HEK293 (cell line): Measurements from ENCODE around the gene HFM1.

Experiments
- CTCF ChIA-PET: fragments of 350-600 bp; formaldehyde crosslinking; extraction: SDS; loops from one replicate; lab custom pipeline; 2021; ENCODE audit warnings: antibody characterized with exemption; lab: Yijun Ruan, JAX
- POLR2A ChIA-PET: fragments of 300-600 bp; formaldehyde crosslinking; extraction: SDS; loops from one replicate; lab custom pipeline; 2020; ENCODE audit warnings: antibody characterized with exemption, inconsistent platforms; lab: Yijun Ruan, JAX
- H3K27ac ChIP-seq: fragments of 200-500 bp; sonication (Bioruptor generic); 2 replicates; pipeline ENCODE4 v1.5.1; 2014; ENCODE audit warnings: low read depth, low read length, control low read depth, inconsistent platforms; ENCODE audit errors: extremely low read depth
- H3K36me3 ChIP-seq, 2 experiments: fragments of 200-500 bp in 1 of 2; sonication (Bioruptor generic) in 1 of 2; 1 replicate in 1 of 2; 2 replicates in 1 of 2; pipeline ENCODE4 v1.5.1; 2014 to 2017; ENCODE audit warnings: inconsistent platforms in 2 of 2, low read length in 2 of 2; ENCODE audit not compliant: control insufficient read depth in 2 of 2, insufficient read depth in 1 of 2
- H3K4me1 ChIP-seq: fragments of 200-500 bp; sonication (Bioruptor generic); 2 replicates; pipeline ENCODE4 v1.5.1; 2014; ENCODE audit warnings: mild to moderate bottlenecking, low read length, inconsistent platforms; ENCODE audit not compliant: control insufficient read depth, insufficient read depth
- H3K4me3 ChIP-seq: 2 replicates; pipeline ENCODE4 v1.5.1; 2011; ENCODE audit warnings: low read depth, mild to moderate bottlenecking, control low read depth, low read length, moderate library complexity
- H3K9me3 ChIP-seq: fragments of 200-500 bp; sonication (Bioruptor generic); 2 replicates; pipeline ENCODE4 v1.5.1; 2014; ENCODE audit warnings: low read depth, low read length, inconsistent platforms; ENCODE audit not compliant: control insufficient read depth, insufficient read depth
- GLI2 ChIP-seq: fragments of 450-650 bp; formaldehyde crosslinking; IDR thresholded peaks from 2 replicates; pipeline ENCODE4; 2017; ENCODE audit warnings: missing biosample characterization, missing genetic modification characterization, low read depth, borderline replicate concordance
- HOXA7 ChIP-seq: sonication (generic); formaldehyde crosslinking; IDR thresholded peaks from 2 replicates; pipeline ENCODE4 v1.8.1; 2022; ENCODE audit warnings: missing genetic modification reagents, borderline replicate concordance
- HOXC10 ChIP-seq: sonication (generic); formaldehyde crosslinking; IDR thresholded peaks from 2 replicates; pipeline ENCODE4 v1.8.1; 2023; ENCODE audit warnings: mild to moderate bottlenecking, missing genetic modification reagents
- IKZF3 ChIP-seq: fragments of 450-650 bp; IDR thresholded peaks from 2 replicates; pipeline ENCODE4 v1.5.0; 2018; ENCODE audit warnings: missing biosample characterization, mild to moderate bottlenecking, missing genetic modification characterization, moderate library complexity
- MZF1 ChIP-seq: fragments of 450-650 bp; formaldehyde crosslinking; IDR thresholded peaks from 2 replicates; pipeline ENCODE4 v1.5.1; 2017; ENCODE audit warnings: missing biosample characterization, missing genetic modification characterization, borderline replicate concordance
- OVOL3 ChIP-seq: fragments of 450-650 bp; formaldehyde crosslinking; IDR thresholded peaks from 2 replicates; pipeline ENCODE4 v1.5.1; 2016; ENCODE audit warnings: missing biosample characterization, missing genetic modification characterization
- PRDM10 ChIP-seq: fragments of 450-650 bp; formaldehyde crosslinking; IDR thresholded peaks from 2 replicates; pipeline ENCODE4 v1.5.1; 2016; ENCODE audit warnings: missing biosample characterization, missing genetic modification characterization
- SCRT2 ChIP-seq: fragments of 450-650 bp; formaldehyde crosslinking; IDR thresholded peaks from 2 replicates; pipeline ENCODE4 v1.5.1; 2016; ENCODE audit warnings: missing biosample characterization, missing genetic modification characterization
- SP2 ChIP-seq: fragments of 450-650 bp; formaldehyde crosslinking; IDR thresholded peaks from 2 replicates; pipeline ENCODE4 v1.5.1; 2016; ENCODE audit warnings: missing biosample characterization, missing genetic modification characterization
- ZBTB48 ChIP-seq: fragments of 450-650 bp; formaldehyde crosslinking; IDR thresholded peaks from 2 replicates; pipeline ENCODE4 v1.5.1; 2016; ENCODE audit warnings: missing biosample characterization, missing genetic modification characterization
- ZFP3 ChIP-seq: fragments of 450-650 bp; formaldehyde crosslinking; IDR thresholded peaks from 2 replicates; pipeline ENCODE4 v1.5.1; 2016; ENCODE audit warnings: low read depth, missing biosample characterization, missing genetic modification characterization
- ZNF19 ChIP-seq: fragments of 450-650 bp; formaldehyde crosslinking; IDR thresholded peaks from 2 replicates; pipeline ENCODE4; 2016; ENCODE audit warnings: missing biosample characterization, missing genetic modification characterization, low read depth
- ZNF24 ChIP-seq: fragments of 450-650 bp; formaldehyde crosslinking; IDR thresholded peaks from 2 replicates; pipeline ENCODE4 v1.5.1; 2016; ENCODE audit warnings: missing biosample characterization, missing genetic modification characterization
- ZNF248 ChIP-seq: fragments of 450-650 bp; formaldehyde crosslinking; IDR thresholded peaks from 2 replicates; pipeline ENCODE4 v1.5.1; 2017; ENCODE audit warnings: missing biosample characterization, missing genetic modification characterization
- ZNF324 ChIP-seq: fragments of 450-650 bp; formaldehyde crosslinking; IDR thresholded peaks from 2 replicates; pipeline ENCODE4 v1.5.1; 2016; ENCODE audit warnings: missing biosample characterization, missing genetic modification characterization
- ZNF354C ChIP-seq: fragments of 450-650 bp; formaldehyde crosslinking; IDR thresholded peaks from 2 replicates; pipeline ENCODE4 v1.5.1; 2016; ENCODE audit warnings: missing biosample characterization, missing genetic modification characterization, low read depth, borderline replicate concordance
- ZNF514 ChIP-seq: fragments of 450-650 bp; formaldehyde crosslinking; IDR thresholded peaks from 2 replicates; pipeline ENCODE4 v1.5.1; 2016; ENCODE audit warnings: missing biosample characterization, missing genetic modification characterization
- ZNF521 ChIP-seq: fragments of 450-650 bp; formaldehyde crosslinking; IDR thresholded peaks from 2 replicates; pipeline ENCODE4 v1.5.1; 2017; ENCODE audit warnings: missing biosample characterization, mild to moderate bottlenecking, missing genetic modification characterization
- ZNF549 ChIP-seq: fragments of 450-650 bp; IDR thresholded peaks from 2 replicates; pipeline ENCODE4 v1.5.1; 2018; ENCODE audit warnings: missing biosample characterization, missing genetic modification characterization, mild to moderate bottlenecking, inconsistent platforms, moderate library complexity
- ZNF596 ChIP-seq: fragments of 450-650 bp; IDR thresholded peaks from 2 replicates; pipeline ENCODE4 v1.5.0; 2018; ENCODE audit warnings: missing biosample characterization, mild to moderate bottlenecking, missing genetic modification characterization, moderate library complexity
- ZNF621 ChIP-seq: fragments of 450-650 bp; formaldehyde crosslinking; IDR thresholded peaks from 2 replicates; pipeline ENCODE4 v1.5.1; 2017; ENCODE audit warnings: missing biosample characterization, missing genetic modification characterization
- ZNF624 ChIP-seq: fragments of 450-650 bp; formaldehyde crosslinking; IDR thresholded peaks from 2 replicates; pipeline ENCODE4 v1.5.1; 2017; ENCODE audit warnings: missing biosample characterization, missing genetic modification characterization
- ZNF776 ChIP-seq: fragments of 450-650 bp; formaldehyde crosslinking; IDR thresholded peaks from 2 replicates; pipeline ENCODE4 v1.5.0; 2017; ENCODE audit warnings: missing biosample characterization, missing genetic modification characterization, borderline replicate concordance
- TF ChIP-seq, protein P1 (sequence below): fragments of 450-650 bp; formaldehyde crosslinking; IDR thresholded peaks from 2 replicates; pipeline ENCODE4 v1.5.1; 2016; ENCODE audit warnings: missing biosample characterization, missing genetic modification characterization

Gene HFM1

GRCh38 chr1:91226741-91227140, 177.9 kb downstream of the HFM1 start:
- no peaks in the 10 kb centered on the region for H3K4me1 ChIP-seq
- ChIA-PET POLR2A (interaction anchor here (0.5 kb wide), 1 partner anchor 980 kb away, joined by 3 read pairs; no protein-coding TSS in a partner anchor), CTCF (interaction anchor here (2.1 kb wide), 1 partner anchor 61 kb away, joined by 5 read pairs; no protein-coding TSS in a partner anchor)
- no peaks in the 10 kb centered on the region for H3K9me3 ChIP-seq
- H3K27ac ChIP-seq: no peak overlapping the region
- H3K4me3 ChIP-seq: no peak overlapping the region
- no peaks in the 10 kb centered on the region for H3K36me3 ChIP-seq
- TF ChIP-seq PRDM10 (tag by site-specific recombination): 0 out of 2 replicates have a peak, but pooled peaks have one; percentile 33
- no peak for TF ChIP-seq HOXC10 (CRISPR knock-in tag)
- TF ChIP-seq ZNF621 (tag by site-specific recombination): no peak
- no peak for TF ChIP-seq OVOL3 (tag by site-specific recombination)
- no peak for TF ChIP-seq ZNF549 (tag by site-specific recombination)
- no peak for TF ChIP-seq ZBTB48 (tag by site-specific recombination)
- TF ChIP-seq ZNF248: no peak
- TF ChIP-seq SP2 (tag by site-specific recombination): no peak

DNA sequence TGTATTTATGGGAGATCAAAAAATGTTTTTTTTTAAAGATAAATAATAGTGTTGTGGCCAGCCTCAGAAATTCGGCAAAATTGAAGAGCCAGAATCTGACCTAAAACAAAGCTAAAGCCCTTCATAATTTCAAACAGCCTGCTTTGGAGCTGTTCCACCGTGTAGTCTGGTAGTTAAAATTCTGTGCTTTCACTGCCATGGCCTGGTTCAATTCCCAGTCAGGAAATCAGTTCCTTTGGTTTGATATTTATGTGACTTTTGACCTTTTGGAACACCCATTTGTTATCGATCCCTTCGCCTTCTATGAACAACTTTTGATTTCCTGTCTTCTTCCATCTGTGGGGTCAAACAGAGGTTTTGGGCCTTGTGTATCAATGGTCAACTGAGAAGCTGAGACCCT, 179.8 kb downstream of the HFM1 start:
- TF ChIP-seq ZNF514 (tag by site-specific recombination) (no peak), ZNF354C (no peak), HOXA7 (CRISPR knock-in tag) (no peak), ZFP3 (tag by site-specific recombination) (no peak), GLI2 (tag by site-specific recombination) (no peak), ZNF521 (no peak), ZNF624 (tag by site-specific recombination) (no peak), ZNF776 (tag by site-specific recombination) (no peak), ZNF324 (tag by site-specific recombination) (no peak), ZNF24 (tag by site-specific recombination) (no peak), ZNF596 (tag by site-specific recombination) (no peak), ZNF549 (tag by site-specific recombination) (no peak), IKZF3 (tag by site-specific recombination) (no peak), MZF1 (no peak), ZNF19 (tag by site-specific recombination) (no peak), SCRT2 (tag by site-specific recombination) (no peak)
- TF ChIP-seq, protein P1, sequence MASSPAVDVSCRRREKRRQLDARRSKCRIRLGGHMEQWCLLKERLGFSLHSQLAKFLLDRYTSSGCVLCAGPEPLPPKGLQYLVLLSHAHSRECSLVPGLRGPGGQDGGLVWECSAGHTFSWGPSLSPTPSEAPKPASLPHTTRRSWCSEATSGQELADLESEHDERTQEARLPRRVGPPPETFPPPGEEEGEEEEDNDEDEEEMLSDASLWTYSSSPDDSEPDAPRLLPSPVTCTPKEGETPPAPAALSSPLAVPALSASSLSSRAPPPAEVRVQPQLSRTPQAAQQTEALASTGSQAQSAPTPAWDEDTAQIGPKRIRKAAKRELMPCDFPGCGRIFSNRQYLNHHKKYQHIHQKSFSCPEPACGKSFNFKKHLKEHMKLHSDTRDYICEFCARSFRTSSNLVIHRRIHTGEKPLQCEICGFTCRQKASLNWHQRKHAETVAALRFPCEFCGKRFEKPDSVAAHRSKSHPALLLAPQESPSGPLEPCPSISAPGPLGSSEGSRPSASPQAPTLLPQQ (tag by site-specific recombination): no peak
- POLR2A ChIA-PET: no interaction called here
- H3K4me3 ChIP-seq: no peak overlapping the region
- no peak overlapping the region for H3K27ac ChIP-seq
- H3K9me3 ChIP-seq: no peaks in the 10 kb centered on the region
- CTCF ChIA-PET: no interaction called here
- H3K36me3 ChIP-seq: no peaks in the 10 kb centered on the region
- no peaks in the 10 kb centered on the region for H3K4me1 ChIP-seq
